HTERT RPE-1 (cell line): Measurements from ENCODE around the gene OR52A1.

Source experiments
- in situ Hi-C: fragments of 300-500 bp; cut with MboI; formaldehyde crosslinking; loops from 4 replicates; pipeline ENCODE4 v1.14.3; 2020; ENCODE audit warnings: low sequenced_read_pairs

Gene OR52A1

GRCh38 chr11:5136261-5136660 is 18.3 kb downstream of the OR52A1 start:
- in situ Hi-C loops = no loop called here

GRCh38 chr11:5131584-5132335 is 22.8 kb downstream of the OR52A1 start:
- in situ Hi-C loops = no loop called here

GRCh38 chr11:5129457-5129877 is 25.1 kb downstream of the OR52A1 start:
- in situ Hi-C loops = no loop called here

- in situ Hi-C loops = no loop called here
Observed at GRCh38 chr11:5124891-5125620, 29.5 kb downstream of the OR52A1 start.

- in situ Hi-C loops = no loop called here
Observed at GRCh38 chr11:5123802-5124521, 30.6 kb downstream of the OR52A1 start.

- in situ Hi-C loops = no loop called here
Observed at GRCh38 chr11:5118893-5119292, 35.7 kb downstream of the OR52A1 start.

GRCh38 chr11:5117588-5117987 is 37.0 kb downstream of the OR52A1 start:
- in situ Hi-C loops = no loop called here

GRCh38 chr11:5115339-5115738 is 39.2 kb downstream of the OR52A1 start:
- in situ Hi-C loops = no loop called here

GRCh38 chr11:5107285-5107684 is 47.3 kb downstream of the OR52A1 start:
- in situ Hi-C loops = no loop called here

GRCh38 chr11:5103066-5103465 is 51.5 kb downstream of the OR52A1 start:
- in situ Hi-C loops = no loop called here

- in situ Hi-C loops = no loop called here
Observed at GRCh38 chr11:5102246-5102645, 52.3 kb downstream of the OR52A1 start.

GRCh38 chr11:5096011-5096410 is 58.5 kb downstream of the OR52A1 start:
- in situ Hi-C loops = no loop called here
